ENCODE measurements around the gene SLC35E2B. TPM values are rescaled to one million over a fixed set of nuclear protein-coding genes. Genes with fewer than 3 reads are reported as not detected.
"Not testable (repeated sequence)": the region's sequence is repeated elsewhere in the genome, so short reads cannot be mapped to it uniquely, and the experiment has no call there.

The SLC35E2B gene
- total and polyA plus RNA-seq, 2 of the 8 experiments (the other 6 are each of a cell fraction or from before 2014, with no cell fraction given): 25.9 to 46.7 TPM

GRCh38 chr1:1676087-1676486, 16.5 kb downstream of the SLC35E2B start:
- H4K8ac ChIP-seq (ENCODE audit: extremely low read depth, insufficient read depth, low read length); H3K27ac ChIP-seq (ENCODE audit: low read depth, low read length); POLR2A ChIA-PET (ENCODE audit: partially characterized antibody); H3K23ac ChIP-seq (ENCODE audit: insufficient read length); H3K27me3 ChIP-seq (replicated peaks in 1 of 4; ENCODE audit: control insufficient read depth in 3 of 4, extremely low read depth in 1 of 4, insufficient read depth in 3 of 4, low read length in 3 of 4); H3K4ac ChIP-seq (replicated peaks; ENCODE audit: insufficient read length, low read depth, low read length); H3K9ac ChIP-seq (replicated peaks in 1 of 4; ENCODE audit: extremely low read depth in 1 of 4, low read depth in 3 of 4, low read length in 3 of 4); H2AK5ac ChIP-seq (ENCODE audit: low read depth, low read length); H2BK20ac ChIP-seq (ENCODE audit: low read length); H4K91ac ChIP-seq (replicated peaks; ENCODE audit: insufficient read length, low read length); H3K79me1 ChIP-seq (ENCODE audit: low read depth, low read length); H4K5ac ChIP-seq (ENCODE audit: insufficient read length, low read depth, low read length); H2BK12ac ChIP-seq (ENCODE audit: low read depth, low read length); H3K9me3 ChIP-seq (ENCODE audit: insufficient read depth in 2 of 2, low read depth in 1 of 2, low read length in 1 of 2); H2BK15ac ChIP-seq (ENCODE audit: low read length); H2BK120ac ChIP-seq (replicated peaks; ENCODE audit: low read depth, low read length); H2BK5ac ChIP-seq (ENCODE audit: low read depth, low read length); H3K56ac ChIP-seq (replicated peaks; ENCODE audit: insufficient read length, low read depth, low read length); DNase-seq (ENCODE audit: low read depth in 1 of 2, low spot score in 2 of 2); CTCF ChIA-PET (ENCODE audit: partially characterized antibody); H3K18ac ChIP-seq (ENCODE audit: extremely low read depth, low read length); H2AFZ ChIP-seq (ENCODE audit: low read length); H3K14ac ChIP-seq (ENCODE audit: insufficient read length); FAIRE-seq; H3K4me2 ChIP-seq (ENCODE audit: insufficient read depth in 1 of 2, low read depth in 2 of 2, low read length in 2 of 2); H3K23me2 ChIP-seq (ENCODE audit: low read depth, low read length); H3K4me3 ChIP-seq (ENCODE audit: extremely low read depth in 1 of 4, insufficient read depth in 2 of 4, low read depth in 3 of 4, low read length in 4 of 4): not testable (repeated sequence)
- peaks cover 5 to 15% of the 10 kb centered on the region in 2 experiments for H4K20me1 ChIP-seq (replicated peaks in 1 of 2; ENCODE audit: control insufficient read depth in 1 of 2, insufficient read depth in 2 of 2, low read length in 2 of 2)
- no CpG with 5 or more reads among the region's 21 CpGs for WGBS, 2 experiments (ENCODE audit: extremely low coverage in 1 of 2, insufficient coverage in 1 of 2, insufficient read length in 1 of 2, insufficient replicate concordance in 2 of 2, low coverage in 1 of 2, low lambda C conversion rate in 2 of 2, missing lambda C conversion rate in 1 of 2)
- peaks cover 4 to 28% of the 10 kb centered on the region in 2 experiments; a peak in 1 of 4 replicates for H3K79me2 ChIP-seq (ENCODE audit: control insufficient read depth in 1 of 2, insufficient read depth in 2 of 2, low read length in 2 of 2)
- H3K36me3 ChIP-seq (ENCODE audit: control insufficient read depth in 2 of 4, insufficient read depth in 4 of 4, low read length in 3 of 4): peaks cover 0 to 12% (median 3%) of the 10 kb centered on the region in 4 experiments; a peak in 4 of 8 replicates
- H3K4me1 ChIP-seq (replicated peaks in 1 of 4; ENCODE audit: control insufficient read depth in 3 of 4, insufficient read depth in 4 of 4, low read length in 3 of 4): peaks cover 0 to 13% (median 8%) of the 10 kb centered on the region in 4 experiments; a peak in 5 of 7 replicates

GRCh38 chr1:1675218-1675617, 17.4 kb downstream of the SLC35E2B start:
- DNase-seq (ENCODE audit: low read depth in 1 of 2, low spot score in 2 of 2); H3K14ac ChIP-seq (ENCODE audit: insufficient read length); H2BK20ac ChIP-seq (ENCODE audit: low read length); H4K5ac ChIP-seq (ENCODE audit: insufficient read length, low read depth, low read length); H3K23ac ChIP-seq (ENCODE audit: insufficient read length); CTCF ChIA-PET (ENCODE audit: partially characterized antibody); H3K23me2 ChIP-seq (ENCODE audit: low read depth, low read length); H3K27me3 ChIP-seq (replicated peaks in 1 of 4; ENCODE audit: control insufficient read depth in 3 of 4, extremely low read depth in 1 of 4, insufficient read depth in 3 of 4, low read length in 3 of 4); H3K4me2 ChIP-seq (ENCODE audit: insufficient read depth in 1 of 2, low read depth in 2 of 2, low read length in 2 of 2); H3K79me1 ChIP-seq (ENCODE audit: low read depth, low read length); H2BK120ac ChIP-seq (replicated peaks; ENCODE audit: low read depth, low read length); H3K9me3 ChIP-seq (ENCODE audit: insufficient read depth in 2 of 2, low read depth in 1 of 2, low read length in 1 of 2); FAIRE-seq; H2AK5ac ChIP-seq (ENCODE audit: low read depth, low read length); H3K4me3 ChIP-seq (ENCODE audit: extremely low read depth in 1 of 4, insufficient read depth in 2 of 4, low read depth in 3 of 4, low read length in 4 of 4); H2BK5ac ChIP-seq (ENCODE audit: low read depth, low read length); H3K27ac ChIP-seq (ENCODE audit: low read depth, low read length); H4K8ac ChIP-seq (ENCODE audit: extremely low read depth, insufficient read depth, low read length); H2BK12ac ChIP-seq (ENCODE audit: low read depth, low read length); H3K56ac ChIP-seq (replicated peaks; ENCODE audit: insufficient read length, low read depth, low read length); H3K4ac ChIP-seq (replicated peaks; ENCODE audit: insufficient read length, low read depth, low read length); POLR2A ChIA-PET (ENCODE audit: partially characterized antibody); H3K9ac ChIP-seq (replicated peaks in 1 of 4; ENCODE audit: extremely low read depth in 1 of 4, low read depth in 3 of 4, low read length in 3 of 4); H4K91ac ChIP-seq (replicated peaks; ENCODE audit: insufficient read length, low read length); H2AFZ ChIP-seq (ENCODE audit: low read length); H2BK15ac ChIP-seq (ENCODE audit: low read length); H3K18ac ChIP-seq (ENCODE audit: extremely low read depth, low read length): not testable (repeated sequence)
- 95% methylated on average over 4 of the region's 18 CpGs; no CpG with 5 or more reads in 1 of the 2 experiments for WGBS, 2 experiments (ENCODE audit: extremely low coverage in 1 of 2, insufficient coverage in 1 of 2, insufficient read length in 1 of 2, insufficient replicate concordance in 2 of 2, low coverage in 1 of 2, low lambda C conversion rate in 2 of 2, missing lambda C conversion rate in 1 of 2)
- Histone ChIP-seq H4K20me1 (replicated peaks in 1 of 2; ENCODE audit: control insufficient read depth in 1 of 2, insufficient read depth in 2 of 2, low read length in 2 of 2) (peaks cover 5 to 12% of the 10 kb centered on the region in 2 experiments), H3K4me1 (replicated peaks in 1 of 4; ENCODE audit: control insufficient read depth in 3 of 4, insufficient read depth in 4 of 4, low read length in 3 of 4) (peaks cover 0 to 13% (median 8%) of the 10 kb centered on the region in 4 experiments; a peak in 5 of 7 replicates), H3K79me2 (ENCODE audit: control insufficient read depth in 1 of 2, insufficient read depth in 2 of 2, low read length in 2 of 2) (peaks cover 0 to 20% of the 10 kb centered on the region in 2 experiments; a peak in 1 of 4 replicates), H3K36me3 (ENCODE audit: control insufficient read depth in 2 of 4, insufficient read depth in 4 of 4, low read length in 3 of 4) (peaks cover 0 to 16% (median 5%) of the 10 kb centered on the region in 4 experiments; a peak in 4 of 8 replicates)

All from H1 (cell line).